Upper lobe of left lung (tissue), 6 donors: ENCODE data around the gene ATP11A. TPM values are rescaled to one million over a fixed set of nuclear protein-coding genes. Genes with fewer than 3 reads are reported as not detected.

Experiments
- ATAC-seq, 2 donors: fragments of 200-7000 bp; cut with Tn5 transposase; one replicate each; pipeline ENCODE4 v1.9.1; 2022; ENCODE audit warnings: mild to moderate bottlenecking in 2 of 2, moderate library complexity in 2 of 2; ENCODE audit not compliant: low FRiP score in 2 of 2
- DNase-seq, 2 donors: peaks; one replicate each; pipeline ENCODE4 v3.0.0-alpha.2; 2019 to 2020
- H3K27ac ChIP-seq, 4 donors: fragments of 200-600 bp; sonication (generic); one replicate each; pipeline ENCODE4 v1.5.1; 2016 to 2019
- H3K27me3 ChIP-seq, 4 donors: fragments of 200-600 bp; sonication (generic); one replicate each; pipeline ENCODE4 v1.5.1; 2017 to 2019
- H3K36me3 ChIP-seq, 4 donors: fragments of 200-600 bp; sonication (generic); one replicate each; pipeline ENCODE4 v1.5.1; 2016 to 2019
- H3K4me1 ChIP-seq, 4 donors: fragments of 200-600 bp; sonication (generic); one replicate each; pipeline ENCODE4 v1.5.1; 2018 to 2019
- H3K4me3 ChIP-seq, 4 donors: fragments of 200-600 bp; sonication (generic); one replicate each; pipeline ENCODE4 v1.5.1; 2017 to 2019; ENCODE audit warnings: mild to moderate bottlenecking in 2 of 4, moderate library complexity in 1 of 4
- H3K9me3 ChIP-seq, 4 donors: fragments of 200-600 bp; sonication (generic); one replicate each; pipeline ENCODE4 v1.5.1; 2018 to 2019
- CTCF ChIP-seq, 6 experiments: fragments of 450-650 bp in 4 of 6; fragments of 200-600 bp in 2 of 6; sonication (generic) in 2 of 6; IDR thresholded peaks; one replicate each; pipeline ENCODE4 v1.5.1; 2016 to 2019; ENCODE audit warnings: antibody characterized with exemption in 6 of 6
- EP300 ChIP-seq, 4 donors: sonication (generic); formaldehyde crosslinking; IDR thresholded peaks; one replicate each; pipeline ENCODE4 v1.5.1; 2017; ENCODE audit warnings: antibody characterized with exemption in 4 of 4, control low read depth in 2 of 4
- POLR2A ChIP-seq, 4 donors: fragments of 450-650 bp; IDR thresholded peaks; one replicate each; pipeline ENCODE4 v1.5.1; 2016 to 2017; ENCODE audit warnings: antibody characterized with exemption in 4 of 4, mild to moderate bottlenecking in 2 of 4
- POLR2AphosphoS5 ChIP-seq, 2 donors: sonication (generic); formaldehyde crosslinking; IDR thresholded peaks; one replicate each; pipeline ENCODE4 v1.5.1; 2017; ENCODE audit warnings: antibody characterized with exemption in 2 of 2
- WGBS, 2 donors: methylation state at CpG; one replicate each; pipeline ENCODE4 v1.1.5; 2017 to 2018; 5-methylcytosine and 5-hydroxymethylcytosine counted together
- total RNA-seq, 6 donors: library from RNA; depleted of rRNA in 4 of 6; stranded (reverse); fragments of >200 nt in 4 of 6; gene quantifications; one replicate each; pipeline versions ENCODE4 v1.1.0 to v1.2.1, GENCODE V29; 2016 to 2021
- donor health status: DM: no; HTN: no; CAD: no; lungs with moderate emphysema.
- donor health status: DM: no; HTN: yes; CAD: no; lungs with severe emphysema.

ATP11A gene
- total RNA-seq, 6 donors from 2014 or later = 159 to 285 (median 260) TPM

GRCh38 chr13:112885782-112886268, 196.0 kb downstream of the ATP11A start:
- Histone ChIP-seq H3K27ac (no peak overlapping the region), H3K36me3 (peaks cover 6 to 41% (median 21%) of the 10 kb centered on the region in 4 donors), H3K27me3 (no peaks in the 10 kb centered on the region), H3K9me3 (no peaks in the 10 kb centered on the region), H3K4me3 (no peak overlapping the region), H3K4me1 (peaks cover 6 to 9% (median 7%) of the 10 kb centered on the region in 4 donors)
- DNase-seq (peak; percentile 63 to 92), ATAC-seq (peak; percentile 79 to 89)
- TF ChIP-seq CTCF (IDR thresholded peaks at IDR 0.05) (no peak), POLR2A (IDR thresholded peaks at IDR 0.05) (peak in 1 of 4 donors; percentile 10), EP300 (IDR thresholded peaks at IDR 0.05) (no peak), POLR2AphosphoS5 (IDR thresholded peaks at IDR 0.05) (peak; percentile 26 to 70)
- 12 to 15% methylated on average over 13 to 24 of the region's 25 CpGs for WGBS, 2 donors

GRCh38 chr13:112887151-112887550, 197.3 kb downstream of the ATP11A start:
- H3K4me3 ChIP-seq = no peak overlapping the region
- DNase-seq (peak; percentile 18 to 30), ATAC-seq (no peak)
- peaks cover 6 to 9% (median 7%) of the 10 kb centered on the region in 4 donors for H3K4me1 ChIP-seq
- WGBS, 2 donors = 91% methylated on average over 6 of the region's 6 CpGs
- no peak overlapping the region for H3K27ac ChIP-seq
- peaks cover 3 to 28% (median 8%) of the 10 kb centered on the region in 4 donors for H3K36me3 ChIP-seq
- TF ChIP-seq EP300 (IDR thresholded peaks at IDR 0.05) = no peak
- no peak for TF ChIP-seq POLR2A (IDR thresholded peaks at IDR 0.05)
- no peak for TF ChIP-seq CTCF (IDR thresholded peaks at IDR 0.05)
- no peak for TF ChIP-seq POLR2AphosphoS5 (IDR thresholded peaks at IDR 0.05)
- no peaks in the 10 kb centered on the region for H3K9me3 ChIP-seq
- H3K27me3 ChIP-seq = no peaks in the 10 kb centered on the region

DNA sequence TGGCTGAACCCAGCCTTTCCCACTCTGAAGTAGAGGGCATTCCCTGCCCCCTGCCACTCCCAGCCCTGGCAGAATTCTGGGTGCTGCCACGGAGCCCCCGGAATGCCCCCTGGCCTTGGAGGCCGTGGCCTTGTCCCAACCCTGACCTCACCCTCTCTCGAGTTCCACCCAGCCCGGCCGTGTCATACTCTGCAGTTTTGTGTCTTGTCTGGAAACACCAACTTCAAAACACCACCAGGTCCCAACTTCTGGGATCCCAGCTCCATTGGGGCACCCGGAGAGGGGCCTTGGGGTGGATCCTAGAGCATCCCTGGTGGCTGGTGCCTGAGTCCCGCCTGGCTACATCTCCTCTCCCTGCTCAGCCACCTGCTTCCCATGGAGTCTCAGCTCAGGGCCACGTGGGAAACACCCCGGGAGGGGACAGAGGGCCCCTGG, 197.7 kb downstream of the ATP11A start:
- Histone ChIP-seq H3K4me1 (peaks cover 6 to 12% (median 9%) of the 10 kb centered on the region in 4 donors), H3K4me3 (no peak overlapping the region), H3K27ac (no peak overlapping the region), H3K36me3 (peaks cover 2 to 24% (median 3%) of the 10 kb centered on the region in 4 donors), H3K9me3 (no peaks in the 10 kb centered on the region), H3K27me3 (no peaks in the 10 kb centered on the region)
- no peak for TF ChIP-seq POLR2A (IDR thresholded peaks at IDR 0.05)
- no peak for TF ChIP-seq CTCF (IDR thresholded peaks at IDR 0.05)
- no peak for TF ChIP-seq POLR2AphosphoS5 (IDR thresholded peaks at IDR 0.05)
- TF ChIP-seq EP300 (IDR thresholded peaks at IDR 0.05) = no peak
- DNase-seq (peak; percentile 19 to 44), ATAC-seq (no peak)
- WGBS, 2 donors = 91 to 94% methylated on average over 7 to 10 of the region's 10 CpGs

- Histone ChIP-seq H3K9me3 (no peaks in the 10 kb centered on the region), H3K27ac (no peak overlapping the region), H3K36me3 (peaks cover 0 to 15% (median 0%) of the 10 kb centered on the region in 4 donors), H3K4me3 (no peak overlapping the region), H3K27me3 (peaks cover 0 to under 1% (median 0%) of the 10 kb centered on the region in 4 donors), H3K4me1 (peaks cover 12 to 21% (median 18%) of the 10 kb centered on the region in 4 donors)
- WGBS, 2 donors = 87 to 89% methylated on average over 28 of the region's 34 CpGs
- ATAC-seq (no peak), DNase-seq (peak; percentile 20 to 77)
- TF ChIP-seq POLR2AphosphoS5 (IDR thresholded peaks at IDR 0.05) (no peak), POLR2A (IDR thresholded peaks at IDR 0.05) (no peak), CTCF (IDR thresholded peaks at IDR 0.05) (no peak), EP300 (IDR thresholded peaks at IDR 0.05) (no peak)
Measured at GRCh38 chr13:112888238-112889111, 198.6 kb downstream of the ATP11A start.
